ENCODE results near the gene VSIR. TPM values are rescaled to one million over a fixed set of nuclear protein-coding genes. Genes with fewer than 3 reads are reported as not detected.

The VSIR gene
- total and polyA plus RNA-seq, 3 experiments from 2014 or later, result 59.6 to 349 (median 61.4) TPM

DNA sequence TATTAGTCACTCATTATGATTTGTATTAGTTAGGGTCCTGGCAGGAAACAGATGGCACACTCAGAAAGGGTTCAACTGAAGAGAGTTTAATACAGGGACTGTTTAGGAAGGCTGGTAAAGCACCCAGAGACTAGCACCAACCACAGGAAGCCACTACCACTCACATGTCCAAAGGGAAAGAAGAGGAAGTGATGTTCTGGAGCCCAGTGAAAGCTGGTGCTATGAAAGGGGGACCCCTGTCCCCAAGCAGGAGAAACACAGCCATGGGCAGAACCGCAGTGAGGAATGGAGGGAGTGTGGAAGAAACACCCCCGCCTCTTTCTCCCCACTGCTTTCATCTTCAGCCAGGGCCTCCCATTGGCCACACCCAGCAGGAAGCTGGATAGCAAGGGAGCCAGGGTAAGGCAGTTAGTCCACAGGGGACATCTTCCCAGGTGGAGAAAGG is 3.2 kb upstream of the VSIR start:
- H3K27ac ChIP-seq (ENCODE audit: low read depth, low read length), result no peak overlapping the region
- no peaks in the 10 kb centered on the region for H3K9me3 ChIP-seq (ENCODE audit: low read length)
- Mint-ChIP-seq H3K27me3 (no peaks in the 10 kb centered on the region), H3K4me3 (peak overlapping the region in 1 of 7 donors; percentile 73), H3K27ac (peak overlapping the region in 6 of 8 donors; percentile 19 to 96 (median 68)), H3K36me3 (peaks cover 0 to 14% (median 5%) of the 10 kb centered on the region in 3 donors), H3K9me3 (peaks cover 0 to 2% (median 0%) of the 10 kb centered on the region in 5 donors), H3K4me1 (peaks cover 38 to 59% (median 40%) of the 10 kb centered on the region in 3 donors)
- peaks cover 39% of the 10 kb centered on the region for H3K4me1 ChIP-seq (ENCODE audit: insufficient read depth, low read length)
- H3K4me3 ChIP-seq (ENCODE audit: low read length), result no peak overlapping the region
- ChIA-PET CTCF (interaction anchor here (0.8 to 8.0 kb wide), 7 partner anchors 21 to 80 kb away, joined by 3 to 89 read pairs (median 4); no protein-coding TSS in a partner anchor), POLR2A (no interaction called here)
- no peaks in the 10 kb centered on the region for H3K27me3 ChIP-seq (ENCODE audit: insufficient read depth, low read length, poor library complexity, severe bottlenecking)
- peak in 1 of 5 donors; percentile 27 for DNase-seq
- H3K36me3 ChIP-seq (ENCODE audit: insufficient read depth, low read length), result no peaks in the 10 kb centered on the region

- Histone ChIP-seq H3K4me1 (ENCODE audit: insufficient read depth, low read length) (peaks cover 53% of the 10 kb centered on the region), H3K36me3 (ENCODE audit: insufficient read depth, low read length) (peaks cover 1% of the 10 kb centered on the region), H3K27ac (ENCODE audit: low read depth, low read length) (no peak overlapping the region), H3K9me3 (ENCODE audit: low read length) (no peaks in the 10 kb centered on the region), H3K27me3 (ENCODE audit: insufficient read depth, low read length, poor library complexity, severe bottlenecking) (no peaks in the 10 kb centered on the region), H3K4me3 (ENCODE audit: low read length) (no peak overlapping the region)
- H3K36me3 Mint-ChIP-seq, result peaks cover 0 to 19% (median 1%) of the 10 kb centered on the region in 3 donors
- H3K4me1 Mint-ChIP-seq, result peaks cover 51 to 71% (median 52%) of the 10 kb centered on the region in 3 donors
- peak in 1 of 5 donors; percentile 51 for DNase-seq
- H3K27me3 Mint-ChIP-seq, result no peaks in the 10 kb centered on the region
- ChIA-PET CTCF (interaction anchor here (1.8 to 8.0 kb wide), 10 partner anchors 11 to 110 kb away, joined by 4 to 122 read pairs (median 28); no protein-coding TSS in a partner anchor), POLR2A (interaction anchor here (0.8 to 4.6 kb wide), 5 partner anchors 28 to 79 kb away, joined by 3 to 42 read pairs (median 6); partner anchors contain the start of gene PSAP)
- peaks cover 0 to 2% (median 0%) of the 10 kb centered on the region in 5 donors for H3K9me3 Mint-ChIP-seq
- H3K27ac Mint-ChIP-seq, result peak overlapping the region; percentile 74 to 96 (median 94)
- H3K4me3 Mint-ChIP-seq, result peak overlapping the region; percentile 79 to 98 (median 92)
Measured at GRCh38 chr10:71774916-71775702, 1.8 kb upstream of the VSIR start.

DNA sequence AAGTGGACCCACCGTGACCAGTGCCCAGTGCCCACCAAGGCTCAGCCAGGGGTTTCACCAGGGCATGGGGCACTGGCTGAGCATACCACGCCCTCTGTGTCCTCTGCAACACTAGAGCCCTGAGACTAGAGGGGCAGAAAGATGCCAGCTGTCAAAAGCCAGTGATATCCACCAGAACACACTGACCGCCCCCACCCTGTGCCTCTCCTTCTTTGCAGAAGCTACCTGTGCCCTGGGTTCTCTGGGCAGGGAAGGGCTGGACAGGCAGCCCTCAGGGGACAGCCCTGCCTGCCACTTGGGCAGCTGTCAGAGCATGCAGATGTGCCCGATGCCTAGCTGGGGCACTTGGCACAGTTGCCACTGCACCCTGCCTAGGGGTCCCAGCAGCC is 494 bp downstream of the VSIR start:
- H3K4me1 Mint-ChIP-seq, result peaks cover 72 to 88% (median 75%) of the 10 kb centered on the region in 3 donors
- H3K36me3 Mint-ChIP-seq, result peaks cover 0 to 34% (median 8%) of the 10 kb centered on the region in 3 donors
- Histone ChIP-seq H3K4me3 (ENCODE audit: low read length) (peak overlapping the region; percentile 94), H3K9me3 (ENCODE audit: low read length) (no peaks in the 10 kb centered on the region), H3K27me3 (ENCODE audit: insufficient read depth, low read length, poor library complexity, severe bottlenecking) (no peaks in the 10 kb centered on the region), H3K27ac (ENCODE audit: low read depth, low read length) (peak overlapping the region; percentile 80), H3K36me3 (ENCODE audit: insufficient read depth, low read length) (peaks cover 8% of the 10 kb centered on the region), H3K4me1 (ENCODE audit: insufficient read depth, low read length) (peaks cover 73% of the 10 kb centered on the region)
- H3K27me3 Mint-ChIP-seq, result no peaks in the 10 kb centered on the region
- DNase-seq, result peak in 1 of 5 donors; percentile 40
- peaks cover 0 to 2% (median 0%) of the 10 kb centered on the region in 5 donors for H3K9me3 Mint-ChIP-seq
- CTCF ChIA-PET, result interaction anchor here (0.6 to 8.0 kb wide), 25 partner anchors 9 to 803 kb away, joined by 3 to 122 read pairs (median 10); partner anchors contain the start of gene C10orf105
- POLR2A ChIA-PET, result interaction anchor here (0.8 to 4.6 kb wide), 12 partner anchors 9 to 78 kb away, joined by 3 to 42 read pairs (median 6); partner anchors contain the start of gene PSAP
- peak overlapping the region; percentile 90 to 98 (median 94) for H3K27ac Mint-ChIP-seq
- peak overlapping the region; percentile 79 to 98 (median 92) for H3K4me3 Mint-ChIP-seq

DNA sequence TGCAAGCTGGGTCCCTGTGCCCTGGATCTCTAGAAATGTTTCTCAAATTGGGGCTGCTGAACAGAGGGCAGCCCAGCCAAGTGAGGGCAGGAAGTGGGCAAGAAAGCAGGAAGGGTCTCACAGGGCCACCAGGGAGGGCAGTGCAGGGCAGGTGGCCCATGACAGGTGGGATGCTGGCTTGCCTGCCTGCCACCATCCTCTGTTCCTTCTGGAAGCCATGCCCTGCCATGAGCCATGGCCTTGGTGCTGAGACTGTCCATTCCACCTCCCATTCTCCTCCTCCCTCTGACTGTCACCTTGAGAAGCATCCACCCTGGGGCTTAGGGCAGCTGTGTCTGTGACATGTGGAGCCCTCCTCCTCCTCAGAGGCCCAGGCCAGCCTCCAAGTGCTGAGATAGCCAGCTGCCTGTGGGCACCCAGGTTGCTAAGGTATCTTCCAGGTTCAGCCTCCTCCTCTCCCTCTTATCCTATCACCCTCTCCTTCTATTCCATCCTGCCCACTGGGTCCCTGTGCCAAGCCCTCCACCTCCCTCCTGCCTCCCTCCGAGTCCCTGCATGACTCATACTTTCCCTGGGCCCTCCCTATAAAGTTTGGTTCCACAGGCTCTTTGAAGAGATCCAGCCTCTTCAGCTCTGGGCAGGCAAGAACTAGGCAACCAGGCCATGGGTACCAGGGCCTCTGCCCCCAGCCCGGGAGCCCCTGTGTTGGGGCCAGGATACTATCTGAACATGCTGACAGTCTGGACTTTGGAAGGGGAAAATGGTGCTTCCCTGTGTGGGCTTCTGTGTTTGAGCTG is 1.3 kb downstream of the VSIR start:
- POLR2A ChIA-PET, result interaction anchor here (0.8 to 4.6 kb wide), 10 partner anchors 16 to 79 kb away, joined by 3 to 42 read pairs (median 6); partner anchors contain the start of gene PSAP
- DNase-seq, result peak in 2 of 5 donors; percentile 40 to 55
- H3K36me3 ChIP-seq (ENCODE audit: insufficient read depth, low read length), result peaks cover 8% of the 10 kb centered on the region
- CTCF ChIA-PET, result interaction anchor here (1.7 to 8.0 kb wide), 14 partner anchors 8 to 76 kb away, joined by 5 to 122 read pairs (median 28); no protein-coding TSS in a partner anchor
- Mint-ChIP-seq H3K27me3 (no peaks in the 10 kb centered on the region), H3K9me3 (peaks cover 0 to 2% (median 0%) of the 10 kb centered on the region in 5 donors), H3K36me3 (peaks cover 0 to 42% (median 8%) of the 10 kb centered on the region in 3 donors), H3K4me3 (peak overlapping the region; percentile 79 to 98 (median 92)), H3K27ac (peak overlapping the region; percentile 90 to 98 (median 94)), H3K4me1 (peaks cover 76 to 88% (median 83%) of the 10 kb centered on the region in 3 donors)
- H3K27me3 ChIP-seq (ENCODE audit: insufficient read depth, low read length, poor library complexity, severe bottlenecking), result no peaks in the 10 kb centered on the region
- peak overlapping the region; percentile 80 for H3K27ac ChIP-seq (ENCODE audit: low read depth, low read length)
- H3K4me3 ChIP-seq (ENCODE audit: low read length), result peak overlapping the region; percentile 94
- peaks cover 81% of the 10 kb centered on the region for H3K4me1 ChIP-seq (ENCODE audit: insufficient read depth, low read length)
- no peaks in the 10 kb centered on the region for H3K9me3 ChIP-seq (ENCODE audit: low read length)

DNA sequence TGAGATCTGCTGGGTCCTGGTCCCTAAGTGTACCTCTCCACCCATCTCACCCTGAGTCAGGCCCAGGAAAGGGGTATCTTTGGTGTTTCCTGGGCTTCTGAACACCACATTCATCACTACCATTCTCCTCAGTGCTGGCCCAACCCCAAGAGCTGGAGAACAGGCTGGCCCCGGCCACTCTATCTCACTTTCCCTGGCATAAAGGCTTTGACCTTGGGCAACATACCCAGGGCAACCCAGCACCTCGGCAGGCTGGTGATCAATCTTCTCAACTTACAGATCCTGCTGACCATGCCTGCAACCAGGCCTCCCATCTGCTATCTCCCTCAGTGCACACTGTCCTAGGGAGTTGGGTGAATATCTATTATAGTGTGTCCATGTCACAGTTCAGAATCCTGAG is 2.1 kb downstream of the VSIR start:
- peak in 1 of 5 donors; percentile 15 for DNase-seq
- Mint-ChIP-seq H3K36me3 (peaks cover 0 to 50% (median 8%) of the 10 kb centered on the region in 3 donors), H3K27ac (peak overlapping the region; percentile 90 to 98 (median 94)), H3K27me3 (no peaks in the 10 kb centered on the region), H3K9me3 (peaks cover 0 to 2% (median 0%) of the 10 kb centered on the region in 5 donors), H3K4me3 (peak overlapping the region; percentile 79 to 98 (median 92)), H3K4me1 (peaks cover 77 to 88% (median 86%) of the 10 kb centered on the region in 3 donors)
- ChIA-PET POLR2A (interaction anchor here (1.0 to 4.6 kb wide), 4 partner anchors 24 to 43 kb away, joined by 3 to 42 read pairs (median 14); no protein-coding TSS in a partner anchor), CTCF (interaction anchor here (3.4 to 8.0 kb wide), 7 partner anchors 16 to 75 kb away, joined by 27 to 122 read pairs (median 50); no protein-coding TSS in a partner anchor)
- Histone ChIP-seq H3K4me1 (ENCODE audit: insufficient read depth, low read length) (peaks cover 84% of the 10 kb centered on the region), H3K27me3 (ENCODE audit: insufficient read depth, low read length, poor library complexity, severe bottlenecking) (no peaks in the 10 kb centered on the region), H3K27ac (ENCODE audit: low read depth, low read length) (peak overlapping the region; percentile 22), H3K36me3 (ENCODE audit: insufficient read depth, low read length) (peaks cover 8% of the 10 kb centered on the region), H3K9me3 (ENCODE audit: low read length) (no peaks in the 10 kb centered on the region), H3K4me3 (ENCODE audit: low read length) (peak overlapping the region; percentile 94)

DNA sequence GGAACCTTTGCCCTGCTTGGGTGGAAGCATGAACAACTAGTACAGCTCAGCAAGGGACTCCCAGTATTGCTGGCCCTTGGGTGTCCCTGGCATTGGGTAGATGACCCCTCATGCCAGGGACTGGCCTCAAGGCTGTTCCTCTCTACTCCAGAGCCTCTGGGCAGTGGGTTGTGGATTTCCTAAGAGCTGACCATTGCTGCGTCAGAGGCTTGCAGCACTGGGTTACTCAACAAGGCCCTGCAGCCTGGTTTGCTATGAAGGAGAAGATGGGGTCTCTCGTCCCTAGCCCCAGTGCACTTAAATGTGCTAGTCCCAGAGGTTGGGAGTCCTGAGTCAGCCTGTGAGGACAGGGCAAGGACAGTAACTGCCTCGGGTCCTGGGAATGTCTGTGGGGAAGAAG is 2.5 kb downstream of the VSIR start:
- Histone ChIP-seq H3K36me3 (ENCODE audit: insufficient read depth, low read length) (peaks cover 12% of the 10 kb centered on the region), H3K27ac (ENCODE audit: low read depth, low read length) (peak overlapping the region; percentile 52), H3K9me3 (ENCODE audit: low read length) (no peaks in the 10 kb centered on the region), H3K27me3 (ENCODE audit: insufficient read depth, low read length, poor library complexity, severe bottlenecking) (no peaks in the 10 kb centered on the region), H3K4me1 (ENCODE audit: insufficient read depth, low read length) (peaks cover 84% of the 10 kb centered on the region), H3K4me3 (ENCODE audit: low read length) (peak overlapping the region; percentile 94)
- H3K4me3 Mint-ChIP-seq, result peak overlapping the region; percentile 79 to 98 (median 92)
- no peaks in the 10 kb centered on the region for H3K27me3 Mint-ChIP-seq
- peak in 1 of 5 donors; percentile 40 for DNase-seq
- H3K36me3 Mint-ChIP-seq, result peaks cover 0 to 54% (median 8%) of the 10 kb centered on the region in 3 donors
- H3K9me3 Mint-ChIP-seq, result peaks cover 0 to 2% (median 0%) of the 10 kb centered on the region in 5 donors
- peak overlapping the region; percentile 88 to 98 (median 92) for H3K27ac Mint-ChIP-seq
- POLR2A ChIA-PET, result interaction anchor here (0.7 to 4.6 kb wide), 3 partner anchors 15 to 43 kb away, joined by 3 to 42 read pairs (median 3); no protein-coding TSS in a partner anchor
- peaks cover 76 to 88% (median 86%) of the 10 kb centered on the region in 3 donors for H3K4me1 Mint-ChIP-seq
- CTCF ChIA-PET, result interaction anchor here (3.6 to 8.0 kb wide), 6 partner anchors 16 to 75 kb away, joined by 27 to 122 read pairs (median 70); no protein-coding TSS in a partner anchor

GRCh38 chr10:71770255-71770654 is 3.1 kb downstream of the VSIR start:
- H3K9me3 Mint-ChIP-seq, result peaks cover 0 to 2% (median 0%) of the 10 kb centered on the region in 5 donors
- peaks cover 84% of the 10 kb centered on the region for H3K4me1 ChIP-seq (ENCODE audit: insufficient read depth, low read length)

More at GRCh38 chr10:71770255-71770654, 3.1 kb downstream of the VSIR start:
- no peak for DNase-seq
- Mint-ChIP-seq H3K27ac (peak overlapping the region; percentile 92 to 100 (median 97)), H3K27me3 (no peaks in the 10 kb centered on the region), H3K36me3 (peaks cover 0 to 59% (median 8%) of the 10 kb centered on the region in 3 donors), H3K4me1 (peaks cover 76 to 88% (median 86%) of the 10 kb centered on the region in 3 donors), H3K4me3 (peak overlapping the region; percentile 79 to 98 (median 92))
- POLR2A ChIA-PET, result interaction anchor here (0.7 to 4.6 kb wide), 3 partner anchors 14 to 42 kb away, joined by 3 to 42 read pairs (median 3); no protein-coding TSS in a partner anchor
- Histone ChIP-seq H3K36me3 (ENCODE audit: insufficient read depth, low read length) (peaks cover 14% of the 10 kb centered on the region), H3K9me3 (ENCODE audit: low read length) (no peaks in the 10 kb centered on the region), H3K27me3 (ENCODE audit: insufficient read depth, low read length, poor library complexity, severe bottlenecking) (no peaks in the 10 kb centered on the region), H3K27ac (ENCODE audit: low read depth, low read length) (peak overlapping the region; percentile 52), H3K4me3 (ENCODE audit: low read length) (peak overlapping the region; percentile 94)
- CTCF ChIA-PET, result interaction anchor here (0.9 to 8.0 kb wide), 5 partner anchors 15 to 72 kb away, joined by 3 to 122 read pairs (median 50); no protein-coding TSS in a partner anchor

Measured in CD8-positive, alpha-beta memory T cell (primary cell).